Measurements from ENCODE around the gene COG4.

Gene COG4

GRCh38 chr16:70511833-70512232, 11.5 kb downstream of the COG4 start:
- Histone ChIP-seq H3K27ac (ENCODE audit: low read depth, low read length) (no peak overlapping the region), H2AK5ac (ENCODE audit: low read length) (no peak overlapping the region), H3K9ac (ENCODE audit: low read length) (no peak overlapping the region), H3K27me3 (ENCODE audit: insufficient read depth, low read length) (no peaks in the 10 kb centered on the region), H3K4me2 (ENCODE audit: low read length) (no peak overlapping the region), H3K4me1 (ENCODE audit: control insufficient read depth in 1 of 2, insufficient read depth in 2 of 2, low read length in 2 of 2) (no peaks in the 10 kb centered on the region), H3K79me1 (ENCODE audit: low read length) (no peaks in the 10 kb centered on the region), H2AFZ (ENCODE audit: insufficient read depth, low read length, poor library complexity) (no peak overlapping the region), H3K36me3 (ENCODE audit: control insufficient read depth in 1 of 2, insufficient read depth in 2 of 2, low read length in 2 of 2) (peaks cover 43 to 48% of the 10 kb centered on the region in 2 experiments), H4K12ac (ENCODE audit: low read depth, low read length) (no peak overlapping the region), H2BK5ac (ENCODE audit: low read depth, low read length, poor library complexity) (no peak overlapping the region), H3K79me2 (ENCODE audit: control insufficient read depth, insufficient read depth, low read length, poor library complexity) (no peaks in the 10 kb centered on the region), H3K23ac (ENCODE audit: low read length) (no peak overlapping the region), H3K14ac (ENCODE audit: low read length) (no peak overlapping the region), H2BK120ac (ENCODE audit: insufficient read depth, low read length, poor library complexity) (no peak overlapping the region), H3K4ac (ENCODE audit: low read depth, low read length) (no peak overlapping the region), H4K91ac (ENCODE audit: low read depth, low read length) (no peak overlapping the region), H3K18ac (ENCODE audit: low read length) (no peak overlapping the region), H3K9me3 (ENCODE audit: insufficient read depth, low read depth, low read length) (no peaks in the 10 kb centered on the region), H4K8ac (ENCODE audit: low read depth, low read length) (no peak overlapping the region), H2BK12ac (ENCODE audit: low read length) (no peak overlapping the region), H3K4me3 (ENCODE audit: low read depth, low read length) (no peak overlapping the region)
- DNase-seq: no peak
- no CpG with 5 or more reads among the region's 1 CpG for WGBS (ENCODE audit: extremely low coverage, insufficient coverage, insufficient read length)

DNA sequence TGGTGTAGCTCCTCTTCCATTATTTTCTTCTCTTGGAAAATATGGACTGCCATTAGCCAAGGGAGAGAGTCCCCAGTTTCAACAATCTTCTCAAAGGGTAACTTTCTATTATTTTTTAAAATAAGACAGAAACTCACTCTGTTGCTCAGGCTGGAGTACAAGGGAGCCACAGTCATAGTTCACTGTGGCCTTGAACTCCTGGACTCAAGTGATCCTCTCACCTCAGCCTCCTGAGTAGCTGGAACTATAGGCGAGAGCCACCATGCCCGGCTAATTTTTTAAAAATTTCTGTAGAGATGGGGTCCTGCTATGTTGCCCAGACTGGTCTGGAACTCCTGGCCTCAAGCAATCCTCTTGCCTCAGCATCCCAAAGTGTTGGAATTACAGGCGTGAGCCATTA, 13.1 kb downstream of the COG4 start:
- no peak overlapping the region for H2BK5ac ChIP-seq (ENCODE audit: low read depth, low read length, poor library complexity)
- H3K4ac ChIP-seq (ENCODE audit: low read depth, low read length): no peak overlapping the region
- no peak overlapping the region for H3K23ac ChIP-seq (ENCODE audit: low read length)
- H3K27ac ChIP-seq (ENCODE audit: low read depth, low read length): no peak overlapping the region
- H3K79me2 ChIP-seq (ENCODE audit: control insufficient read depth, insufficient read depth, low read length, poor library complexity): no peaks in the 10 kb centered on the region
- H2BK12ac ChIP-seq (ENCODE audit: low read length): no peak overlapping the region
- WGBS (ENCODE audit: extremely low coverage, insufficient coverage, insufficient read length): no CpG with 5 or more reads among the region's 3 CpGs
- no peak overlapping the region for H3K14ac ChIP-seq (ENCODE audit: low read length)
- H3K9ac ChIP-seq (ENCODE audit: low read length): no peak overlapping the region
- H3K4me3 ChIP-seq (ENCODE audit: low read depth, low read length): no peak overlapping the region
- no peak overlapping the region for H3K18ac ChIP-seq (ENCODE audit: low read length)
- H4K91ac ChIP-seq (ENCODE audit: low read depth, low read length): no peak overlapping the region
- no peak overlapping the region for H2AFZ ChIP-seq (ENCODE audit: insufficient read depth, low read length, poor library complexity)
- H3K36me3 ChIP-seq (ENCODE audit: control insufficient read depth in 1 of 2, insufficient read depth in 2 of 2, low read length in 2 of 2): peaks cover 37 to 42% of the 10 kb centered on the region in 2 experiments
- no peak overlapping the region for H2AK5ac ChIP-seq (ENCODE audit: low read length)
- peak in 1 of 2 donors; percentile 19 for DNase-seq
- H4K12ac ChIP-seq (ENCODE audit: low read depth, low read length): no peak overlapping the region
- H2BK120ac ChIP-seq (ENCODE audit: insufficient read depth, low read length, poor library complexity): no peak overlapping the region
- H3K27me3 ChIP-seq (ENCODE audit: insufficient read depth, low read length): no peaks in the 10 kb centered on the region
- no peaks in the 10 kb centered on the region for H3K9me3 ChIP-seq (ENCODE audit: insufficient read depth, low read depth, low read length)
- no peaks in the 10 kb centered on the region for H3K4me1 ChIP-seq (ENCODE audit: control insufficient read depth in 1 of 2, insufficient read depth in 2 of 2, low read length in 2 of 2)
- no peak overlapping the region for H3K4me2 ChIP-seq (ENCODE audit: low read length)
- no peaks in the 10 kb centered on the region for H3K79me1 ChIP-seq (ENCODE audit: low read length)
- H4K8ac ChIP-seq (ENCODE audit: low read depth, low read length): no peak overlapping the region

GRCh38 chr16:70508752-70509151, 14.6 kb downstream of the COG4 start:
- Histone ChIP-seq H3K18ac (ENCODE audit: low read length) (no peak overlapping the region), H3K14ac (ENCODE audit: low read length) (no peak overlapping the region), H3K9ac (ENCODE audit: low read length) (no peak overlapping the region), H3K79me1 (ENCODE audit: low read length) (no peaks in the 10 kb centered on the region), H3K79me2 (ENCODE audit: control insufficient read depth, insufficient read depth, low read length, poor library complexity) (no peaks in the 10 kb centered on the region), H3K23ac (ENCODE audit: low read length) (no peak overlapping the region), H3K9me3 (ENCODE audit: insufficient read depth, low read depth, low read length) (no peaks in the 10 kb centered on the region), H2AK5ac (ENCODE audit: low read length) (no peak overlapping the region), H2BK12ac (ENCODE audit: low read length) (no peak overlapping the region), H3K27ac (ENCODE audit: low read depth, low read length) (no peak overlapping the region), H3K27me3 (ENCODE audit: insufficient read depth, low read length) (no peaks in the 10 kb centered on the region), H3K4me3 (ENCODE audit: low read depth, low read length) (no peak overlapping the region), H3K4me1 (ENCODE audit: control insufficient read depth in 1 of 2, insufficient read depth in 2 of 2, low read length in 2 of 2) (no peaks in the 10 kb centered on the region), H2BK5ac (ENCODE audit: low read depth, low read length, poor library complexity) (no peak overlapping the region), H4K12ac (ENCODE audit: low read depth, low read length) (no peak overlapping the region), H3K4ac (ENCODE audit: low read depth, low read length) (no peak overlapping the region), H3K36me3 (ENCODE audit: control insufficient read depth in 1 of 2, insufficient read depth in 2 of 2, low read length in 2 of 2) (peaks cover 26 to 35% of the 10 kb centered on the region in 2 experiments), H2BK120ac (ENCODE audit: insufficient read depth, low read length, poor library complexity) (no peak overlapping the region), H3K4me2 (ENCODE audit: low read length) (no peak overlapping the region), H4K8ac (ENCODE audit: low read depth, low read length) (no peak overlapping the region), H2AFZ (ENCODE audit: insufficient read depth, low read length, poor library complexity) (no peak overlapping the region), H4K91ac (ENCODE audit: low read depth, low read length) (no peak overlapping the region)
- no CpG with 5 or more reads among the region's 5 CpGs for WGBS (ENCODE audit: extremely low coverage, insufficient coverage, insufficient read length)
- peak in 1 of 2 donors; percentile 32 for DNase-seq

DNA sequence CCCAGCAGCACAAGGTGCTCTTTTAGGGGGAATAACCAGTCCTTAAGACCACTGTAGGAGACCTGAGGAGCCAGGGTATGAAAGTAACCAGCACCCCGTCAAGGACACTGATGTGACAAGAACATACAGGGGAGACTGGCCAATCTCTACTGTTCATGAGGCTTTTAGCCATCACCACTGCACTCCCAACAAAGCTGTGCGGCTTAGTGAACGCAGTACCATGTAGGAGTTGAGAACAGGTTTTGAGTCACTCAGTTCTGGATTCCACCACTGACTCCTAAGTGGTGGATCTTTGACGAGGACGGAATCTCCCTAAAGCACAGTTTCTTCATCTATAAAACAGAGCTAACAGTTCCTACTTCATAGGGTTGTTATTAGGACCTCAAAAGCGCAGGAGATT, 26.8 kb downstream of the COG4 start:
- Histone ChIP-seq H3K18ac (ENCODE audit: low read length) (no peak overlapping the region), H3K27me3 (ENCODE audit: insufficient read depth, low read length) (no peaks in the 10 kb centered on the region), H3K27ac (ENCODE audit: low read depth, low read length) (no peak overlapping the region), H3K36me3 (ENCODE audit: control insufficient read depth in 1 of 2, insufficient read depth in 2 of 2, low read length in 2 of 2) (peaks cover 24 to 37% of the 10 kb centered on the region in 2 experiments), H4K12ac (ENCODE audit: low read depth, low read length) (no peak overlapping the region), H4K8ac (ENCODE audit: low read depth, low read length) (no peak overlapping the region), H3K4me2 (ENCODE audit: low read length) (no peak overlapping the region), H2AK5ac (ENCODE audit: low read length) (no peak overlapping the region), H3K14ac (ENCODE audit: low read length) (no peak overlapping the region), H2BK5ac (ENCODE audit: low read depth, low read length, poor library complexity) (no peak overlapping the region), H3K9me3 (ENCODE audit: insufficient read depth, low read depth, low read length) (no peaks in the 10 kb centered on the region), H3K4me3 (ENCODE audit: low read depth, low read length) (no peak overlapping the region), H3K9ac (ENCODE audit: low read length) (no peak overlapping the region), H2BK120ac (ENCODE audit: insufficient read depth, low read length, poor library complexity) (no peak overlapping the region), H3K4ac (ENCODE audit: low read depth, low read length) (no peak overlapping the region), H2BK12ac (ENCODE audit: low read length) (no peak overlapping the region), H3K79me2 (ENCODE audit: control insufficient read depth, insufficient read depth, low read length, poor library complexity) (no peaks in the 10 kb centered on the region), H3K79me1 (ENCODE audit: low read length) (no peaks in the 10 kb centered on the region), H4K91ac (ENCODE audit: low read depth, low read length) (no peak overlapping the region), H3K4me1 (ENCODE audit: control insufficient read depth in 1 of 2, insufficient read depth in 2 of 2, low read length in 2 of 2) (no peaks in the 10 kb centered on the region), H2AFZ (ENCODE audit: insufficient read depth, low read length, poor library complexity) (no peak overlapping the region), H3K23ac (ENCODE audit: low read length) (no peak overlapping the region)
- no CpG with 5 or more reads among the region's 6 CpGs for WGBS (ENCODE audit: extremely low coverage, insufficient coverage, insufficient read length)
- no peak for DNase-seq
